Measurements from ENCODE around the gene TMEM88.
A peak's percentile ranks its signal among the peaks of the same experiment; 100 is the strongest.

The TMEM88 gene

DNA sequence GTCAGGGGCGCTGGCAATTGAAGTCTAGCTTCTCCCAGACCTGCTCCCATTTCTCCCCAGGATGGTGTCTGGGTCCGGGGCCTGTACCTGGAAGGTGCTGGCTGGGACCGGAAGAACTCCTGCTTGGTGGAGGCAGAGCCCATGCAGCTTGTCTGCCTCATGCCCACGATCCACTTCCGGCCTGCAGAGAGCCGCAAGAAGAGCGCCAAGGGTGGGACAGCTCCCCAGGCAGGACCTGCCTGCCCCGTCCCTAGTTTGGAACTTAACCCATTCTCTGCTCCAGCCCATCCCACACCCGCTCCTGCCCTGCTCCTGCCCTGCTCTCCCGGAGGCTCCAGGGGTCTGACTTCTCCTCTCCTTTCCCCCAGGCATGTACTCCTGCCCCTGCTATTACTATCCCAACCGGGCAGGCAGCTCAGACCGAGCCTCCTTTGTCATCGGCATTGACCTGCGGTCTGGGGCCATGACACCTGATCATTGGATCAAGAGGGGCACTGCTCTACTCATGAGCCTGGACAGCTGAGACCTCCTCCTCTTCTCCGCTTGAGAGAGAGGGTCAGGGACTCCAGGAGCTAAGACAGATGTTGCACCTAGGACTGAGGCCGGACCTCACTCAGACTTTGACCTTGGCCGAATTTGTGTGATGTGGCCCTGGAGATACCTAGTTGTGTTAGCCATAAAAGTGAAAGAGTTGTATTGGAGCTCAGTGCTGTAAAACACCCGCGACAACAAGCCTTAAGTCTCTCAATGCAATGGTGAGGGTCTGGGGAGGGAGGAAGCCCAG, 21.7 kb upstream of the TMEM88 start:
- no peak for DNase-seq

- peak; percentile 86 for DNase-seq
Measured at GRCh38 chr17:7833795-7834541, 20.9 kb upstream of the TMEM88 start, which contains the start of gene KDM6B. Gene KDM6B, plus strand, starts transcription at chr17:7834217. Its CDS starts 11,338 bp downstream, at chr17:7845555.

DNA sequence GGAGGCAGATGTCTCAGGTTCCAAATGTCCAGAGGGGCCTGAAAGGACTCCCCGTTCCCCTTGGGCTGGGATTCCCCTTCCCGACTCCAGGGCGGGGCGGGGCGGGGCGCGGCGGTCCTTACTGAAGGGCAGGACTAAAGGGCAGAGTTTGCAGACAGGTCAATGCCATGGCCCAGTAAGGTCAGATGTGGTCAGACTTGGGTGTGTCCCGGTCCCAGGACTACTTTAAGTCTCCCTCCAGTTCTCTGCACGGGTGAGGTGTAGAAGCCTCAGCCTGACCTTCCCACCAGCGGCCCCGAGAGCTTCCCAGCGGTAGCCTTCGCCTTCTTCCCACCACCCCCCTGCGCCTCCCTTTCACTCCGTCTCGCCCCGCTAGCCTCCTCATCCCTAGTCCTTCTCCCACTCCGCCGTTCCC, 20.3 kb upstream of the TMEM88 start:
- no peak for DNase-seq

- DNase-seq = peak; percentile 93
Measured at GRCh38 chr17:7834957-7835813, 19.7 kb upstream of the TMEM88 start.

DNA sequence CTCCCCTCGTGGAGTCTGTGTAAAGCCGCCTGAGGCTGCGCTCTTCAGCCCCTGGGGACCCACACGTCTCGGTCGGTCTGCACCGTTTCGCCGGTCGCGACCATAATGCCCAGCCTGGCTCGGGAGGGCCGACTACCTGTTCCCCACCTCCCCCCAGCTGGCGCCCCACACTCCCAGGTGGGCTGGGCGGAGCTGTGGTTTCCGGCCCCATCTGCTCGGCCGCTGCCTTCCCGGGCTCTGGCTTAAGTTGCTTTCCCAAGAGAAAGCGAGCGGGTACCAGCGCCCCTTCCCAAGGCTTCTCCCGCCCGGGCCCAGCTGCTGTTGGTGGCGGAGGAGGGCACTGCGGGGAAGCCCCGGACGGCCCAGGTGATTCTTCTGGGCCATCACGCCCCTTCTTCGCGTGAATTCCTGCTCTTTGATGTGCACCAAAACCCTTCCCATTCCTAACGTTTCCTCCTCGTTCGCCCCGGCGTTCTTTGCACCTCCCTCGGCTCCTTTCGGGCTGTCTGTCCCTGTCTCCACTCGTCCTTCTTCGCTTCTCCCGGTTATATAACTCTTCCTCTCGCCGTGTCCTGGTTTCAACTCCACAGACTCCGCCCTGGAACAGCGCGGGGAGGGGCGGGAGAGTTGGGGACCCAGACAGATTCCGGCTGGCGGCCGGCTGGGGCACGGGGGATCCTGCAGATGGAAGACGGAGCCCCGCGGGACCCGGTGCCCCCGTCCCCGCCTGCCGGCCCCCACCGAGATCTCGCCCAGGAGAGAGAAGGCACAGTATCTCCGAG, 18.9 kb upstream of the TMEM88 start:
- peak; percentile 65 for DNase-seq

DNA sequence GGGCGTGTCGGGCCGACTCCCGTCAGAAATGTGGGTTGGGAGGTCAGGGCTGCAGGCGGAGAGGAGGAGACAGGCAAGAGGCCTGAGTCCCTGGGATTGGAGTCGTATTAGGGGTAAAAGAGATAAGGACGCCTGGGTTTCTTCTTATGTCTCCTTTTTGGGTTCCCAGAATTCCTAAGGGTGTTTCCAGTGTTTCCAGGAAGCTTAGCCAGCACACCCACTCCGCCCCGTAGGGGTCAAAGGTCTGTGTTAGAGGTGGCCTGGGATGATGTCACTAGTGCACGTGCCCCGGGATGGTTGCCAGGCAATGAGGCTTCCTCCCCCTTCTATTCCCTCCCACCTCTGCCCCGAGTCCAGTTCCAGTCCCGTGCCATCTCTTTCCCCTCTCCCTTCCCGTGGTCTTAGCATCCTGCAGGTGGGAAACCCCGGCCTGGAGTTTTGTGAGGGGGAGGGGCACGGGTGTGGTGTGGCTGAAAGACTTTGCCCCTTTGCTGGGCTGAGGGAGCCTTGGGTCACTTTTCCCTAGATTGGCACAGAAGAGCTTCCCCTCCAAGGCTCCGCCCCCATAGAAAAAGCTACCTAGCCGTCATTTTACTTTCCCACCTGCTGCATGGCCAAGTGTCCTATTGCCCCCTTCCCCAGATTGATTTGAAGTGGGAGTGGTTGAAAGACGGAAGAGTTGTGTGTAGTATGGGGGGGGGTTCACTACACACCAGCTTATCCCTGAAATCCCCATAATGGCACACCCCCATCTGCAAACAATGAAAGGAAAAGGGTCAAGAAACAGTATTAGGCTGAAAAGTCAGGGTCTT, 18.1 kb upstream of the TMEM88 start:
- peak; percentile 98 for DNase-seq

GRCh38 chr17:7837408-7838088, 17.3 kb upstream of the TMEM88 start:
- DNase-seq = no peak

DNA sequence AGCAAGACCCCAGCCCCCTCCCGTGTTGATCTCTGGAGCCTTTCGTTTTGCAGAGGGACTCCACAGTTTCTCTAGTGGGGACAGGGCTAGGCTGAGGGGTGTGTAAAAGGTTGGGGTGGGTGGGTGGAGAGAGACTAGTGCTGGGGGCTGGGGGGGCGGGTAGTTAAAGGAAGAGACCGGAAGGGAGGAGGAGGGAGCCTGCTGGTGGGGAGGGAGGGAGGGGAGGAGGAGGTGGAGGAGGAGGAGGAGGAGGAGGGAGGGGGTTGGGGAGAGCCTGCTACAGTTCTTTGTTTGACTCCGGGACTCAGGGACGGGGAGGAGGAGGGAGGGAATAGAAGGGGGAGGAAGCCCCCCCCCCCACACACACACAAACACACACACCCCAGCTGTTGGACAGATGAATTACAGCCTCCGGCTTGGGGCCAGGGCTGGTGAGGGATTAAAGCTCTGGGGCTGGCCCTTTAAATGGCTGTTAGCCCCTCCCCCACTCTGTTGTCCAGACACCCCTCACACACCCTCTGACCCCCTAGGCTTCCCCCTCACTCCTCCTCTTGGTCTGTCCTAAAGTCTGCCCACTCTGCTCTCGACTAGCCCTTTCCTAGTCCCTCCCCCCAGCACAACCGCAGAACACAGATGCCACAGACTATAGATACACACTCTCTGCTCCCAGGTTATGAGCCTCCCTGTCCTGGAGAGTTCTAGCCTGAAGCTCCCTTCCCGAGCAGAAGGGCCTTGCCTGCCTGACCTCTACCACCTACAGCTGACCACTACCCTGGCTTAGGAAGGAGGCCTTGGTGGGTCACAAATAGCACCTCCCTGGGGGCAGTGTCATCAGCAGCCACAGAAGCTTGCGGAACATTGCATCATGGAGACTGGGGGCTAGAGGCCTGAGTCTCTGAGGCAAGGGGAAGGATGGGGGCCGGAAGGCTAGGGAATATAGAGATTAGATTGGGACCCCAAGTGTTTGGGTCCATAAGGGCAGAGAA, 16.5 kb upstream of the TMEM88 start:
- peak; percentile 54 for DNase-seq

DNA sequence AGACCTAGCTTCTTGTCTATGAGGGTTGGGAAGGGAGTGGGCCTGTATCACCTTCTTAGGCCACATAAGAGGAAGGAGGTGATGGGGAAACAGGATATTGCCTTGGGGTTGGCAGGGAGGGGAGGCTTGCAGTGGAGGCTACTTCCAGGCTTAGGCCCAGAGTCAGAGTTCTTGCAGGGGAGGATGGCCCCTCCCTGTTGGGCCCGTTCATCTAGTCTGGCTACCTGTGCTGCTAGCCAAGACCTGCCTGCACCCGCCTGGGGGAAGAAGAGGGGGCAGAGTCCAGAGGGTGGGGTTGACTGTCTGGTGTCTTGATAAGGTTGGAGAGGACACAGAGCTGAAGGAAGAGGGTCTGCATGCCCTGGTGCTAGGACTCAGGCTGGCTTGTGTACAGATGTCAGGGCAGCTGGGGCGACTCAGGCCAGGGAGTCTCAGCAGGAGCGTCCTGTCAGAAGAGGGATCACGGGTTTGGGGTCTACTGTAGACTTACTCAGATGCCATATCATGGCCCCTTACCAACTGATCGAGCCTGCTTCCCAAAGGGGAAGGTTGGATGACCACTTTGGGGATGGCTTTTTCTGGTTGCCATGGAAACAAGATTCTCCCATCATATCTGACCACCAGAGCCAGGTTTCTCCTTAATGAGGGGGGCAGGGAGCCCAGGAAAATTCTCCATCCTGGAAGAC, 15.5 kb upstream of the TMEM88 start:
- DNase-seq = no peak

- peak; percentile 25 for DNase-seq
Measured at GRCh38 chr17:7839876-7840261, 15.0 kb upstream of the TMEM88 start.

DNA sequence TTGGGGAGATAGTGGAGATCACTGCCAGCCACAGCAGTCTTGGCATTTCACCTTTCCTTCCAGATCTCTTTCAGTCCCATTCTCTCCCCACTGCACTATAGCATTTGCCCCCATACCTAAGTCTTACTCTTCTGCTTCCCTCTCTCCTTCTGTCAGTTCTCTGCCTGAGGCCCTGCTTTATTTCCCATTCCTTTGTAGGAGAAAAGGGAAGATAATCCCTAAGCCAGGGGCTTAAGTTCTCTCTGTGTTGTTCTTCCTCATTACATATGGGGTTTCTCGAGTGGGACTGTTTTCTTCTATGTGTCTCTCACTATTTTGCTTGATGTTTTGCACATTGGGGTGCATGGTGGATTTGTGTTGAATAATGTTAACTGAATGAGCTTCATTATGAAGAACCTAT, 14.4 kb upstream of the TMEM88 start:
- no peak for DNase-seq

DNA sequence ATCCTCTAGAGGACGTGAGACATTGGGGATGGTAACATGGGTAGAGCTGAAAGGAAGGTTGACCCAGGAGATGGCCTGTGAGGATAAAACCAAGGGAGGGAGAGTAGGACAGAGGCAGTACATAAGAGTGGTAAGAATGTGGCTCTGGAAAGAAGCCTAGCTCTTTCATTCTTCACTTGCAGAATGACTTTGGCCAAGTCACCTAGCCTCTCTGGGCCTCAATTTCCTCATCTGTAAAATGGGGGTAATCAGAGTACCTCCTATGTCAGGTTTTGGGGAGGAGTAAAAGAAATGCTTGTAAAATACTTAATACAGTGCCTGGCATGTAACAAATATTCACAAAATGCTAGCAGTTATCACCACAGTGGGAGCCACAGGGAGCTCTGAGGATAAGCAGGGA, 14.0 kb upstream of the TMEM88 start:
- DNase-seq = no peak

DNA sequence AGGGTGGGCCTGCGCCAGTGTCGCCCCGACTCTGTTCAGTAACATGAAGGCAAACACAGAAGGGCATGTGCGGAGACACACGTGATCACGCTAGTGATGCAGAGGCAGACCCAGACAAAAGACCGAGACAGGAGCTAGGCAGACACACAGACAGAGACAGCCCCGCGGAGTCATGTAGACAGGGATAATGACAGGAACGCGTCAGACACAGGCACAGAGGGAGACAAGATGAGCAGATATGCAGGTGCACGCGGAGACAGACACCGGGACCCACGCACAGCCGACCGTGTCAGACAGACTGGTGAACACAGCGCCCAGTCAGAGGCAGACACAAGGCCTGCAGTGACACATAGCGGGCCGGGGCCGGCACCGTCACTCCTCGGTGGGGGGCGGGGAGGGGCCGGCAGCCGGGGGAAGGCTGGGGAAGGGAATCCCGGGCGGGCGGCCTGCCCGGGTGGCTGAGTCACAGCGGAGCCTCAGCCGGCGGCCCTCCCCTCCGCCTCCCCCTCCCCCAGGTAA, 13.4 kb upstream of the TMEM88 start:
- DNase-seq = peak; percentile 65

- DNase-seq = peak; percentile 74
Measured at GRCh38 chr17:7841915-7842379, 12.9 kb upstream of the TMEM88 start.

DNA sequence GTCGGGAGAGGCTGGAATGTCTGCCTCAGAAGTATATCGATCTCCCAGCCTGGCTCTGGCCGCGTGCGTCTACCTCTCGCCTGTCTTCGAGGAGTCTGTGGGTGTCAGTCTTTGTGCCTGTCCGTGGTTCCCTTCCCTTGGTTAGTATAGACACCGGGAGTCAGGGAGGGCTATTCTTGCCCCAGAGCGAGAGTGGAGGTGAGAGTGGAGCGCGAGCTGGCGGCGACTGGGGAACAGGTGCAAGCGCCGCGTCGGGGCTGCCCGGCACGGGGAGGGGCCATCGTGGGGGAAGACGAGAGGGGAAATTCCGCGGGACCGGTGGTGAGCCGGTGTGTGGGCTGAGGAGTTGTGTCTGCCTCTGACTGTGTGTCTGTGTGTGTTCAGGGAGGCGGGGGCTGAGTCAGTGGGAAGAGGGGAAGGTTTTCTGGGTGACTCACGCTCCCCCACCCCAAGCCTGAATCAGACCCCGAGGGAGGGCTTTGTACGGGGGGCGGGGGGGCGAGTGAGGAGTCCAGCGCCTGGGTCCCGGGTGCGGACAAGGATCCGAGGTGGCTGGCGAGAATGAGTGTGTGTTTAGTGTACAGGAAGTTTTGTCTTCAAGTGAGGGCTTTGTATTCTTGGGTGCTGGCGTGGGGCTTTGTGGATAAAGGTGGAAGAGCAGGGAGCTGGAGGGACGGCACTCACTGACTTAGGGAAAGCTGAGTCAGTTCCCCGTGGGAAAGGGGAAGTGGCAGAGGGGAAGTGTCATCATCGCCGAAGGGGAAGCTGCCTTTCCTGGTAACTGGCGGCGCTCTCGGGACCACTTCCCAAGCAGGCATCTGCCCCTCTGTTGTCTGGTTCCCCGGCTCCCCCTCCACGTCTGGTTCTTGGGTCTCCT, 12.2 kb upstream of the TMEM88 start:
- peak; percentile 47 for DNase-seq

DNA sequence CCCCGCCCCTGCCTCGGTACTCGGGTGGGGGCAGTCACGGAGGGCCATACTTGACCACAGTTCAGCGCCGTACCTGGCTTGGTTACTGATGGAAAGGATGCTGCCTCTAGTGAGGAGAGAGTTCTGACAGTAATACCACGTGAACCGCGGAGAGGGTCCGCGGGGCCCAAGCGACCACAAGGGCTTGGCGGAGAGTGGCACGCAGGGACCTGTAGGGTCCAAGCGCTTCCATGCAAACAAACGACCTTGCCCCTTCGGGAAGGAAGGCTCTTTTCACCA, 11.7 kb upstream of the TMEM88 start:
- DNase-seq = no peak

- peak; percentile 88 for DNase-seq
Measured at GRCh38 chr17:7843536-7844291, 11.2 kb upstream of the TMEM88 start.
